ENCODE measurements around the gene RBPMS2. TPM values are rescaled to one million over a fixed set of nuclear protein-coding genes. Genes with fewer than 3 reads are reported as not detected.

Gene RBPMS2
- polyA plus RNA-seq, 2 of the 4 experiments (the other 2 are of a cell fraction): 3.0 to 8.7 TPM

DNA sequence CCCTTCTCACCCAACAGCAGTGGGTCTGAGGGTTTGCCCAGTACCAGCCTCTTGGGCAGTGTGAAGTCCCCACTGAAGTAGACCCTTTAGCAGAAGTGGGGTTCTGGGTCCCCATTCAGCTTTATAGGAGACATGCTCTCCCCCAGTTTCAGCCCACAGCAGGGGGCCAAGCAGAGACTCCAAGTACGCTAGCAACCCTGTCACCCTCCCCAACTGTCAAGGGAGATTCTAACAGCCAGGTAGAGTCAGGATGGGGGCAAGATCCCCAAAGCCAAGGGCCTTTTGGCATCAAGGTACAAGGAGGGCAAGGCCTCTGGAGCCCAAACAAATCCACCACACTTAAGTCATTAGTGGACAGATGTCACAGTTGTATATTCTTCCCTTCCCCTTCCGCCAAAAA is 1.8 kb downstream of the RBPMS2 start:
- H3K4me1 ChIP-seq: peaks cover 11% of the 10 kb centered on the region
- no peak overlapping the region for H3K4me3 ChIP-seq
- no peaks in the 10 kb centered on the region for H3K9me3 ChIP-seq
- no peak overlapping the region; the same call in 2 of the 3 replicates for H3K4me2 ChIP-seq
- TF ChIP-seq EHMT2 (IDR thresholded peaks at IDR 0.05; ENCODE audit: low read depth): no peak
- TF ChIP-seq POLR2A (IDR thresholded peaks at IDR 0.05; ENCODE audit: low read length): no peak
- no peak for TF ChIP-seq HDAC2 (IDR thresholded peaks at IDR 0.05)
- no peak for TF ChIP-seq CBX8 (IDR thresholded peaks at IDR 0.05)
- no peak for TF ChIP-seq NR3C1 (IDR thresholded peaks at IDR 0.05)
- no peak for TF ChIP-seq ZNF302 (CRISPR knock-in tag; IDR thresholded peaks at IDR 0.05)
- TF ChIP-seq RFX5 (IDR thresholded peaks at IDR 0.05): no peak
- no peak for TF ChIP-seq CHD4 (IDR thresholded peaks at IDR 0.05; ENCODE audit: borderline replicate concordance)
- TF ChIP-seq FOXS1 (CRISPR knock-in tag; IDR thresholded peaks at IDR 0.05): no peak
- TF ChIP-seq SMC3 (IDR thresholded peaks at IDR 0.05): no peak
- no peak for TF ChIP-seq FOSB (CRISPR knock-in tag; IDR thresholded peaks at IDR 0.05)
- no peak for TF ChIP-seq SREBF2 (IDR thresholded peaks at IDR 0.05)
- no peak for TF ChIP-seq NFE2L2 (conservative IDR thresholded peaks at IDR 0.05; ENCODE audit: low read length)
- TF ChIP-seq EP300 (IDR thresholded peaks at IDR 0.05): no peak
- ChIA-PET POLR2A (no interaction called here), CTCF (interaction anchor here (1.1 to 1.9 kb wide), 3 partner anchors 36 to 43 kb away, joined by 4 to 8 read pairs (median 8); no protein-coding TSS in a partner anchor)
- FAIRE-seq (no peak), ATAC-seq (no peak), DNase-seq (ENCODE audit: low read depth in 1 of 2, low spot score in 1 of 2) (no peak)
- H3K27ac ChIP-seq: no peak overlapping the region
- WGBS (ENCODE audit: missing lambda C conversion rate): 96% methylated on average over 2 of the region's 2 CpGs

DNA sequence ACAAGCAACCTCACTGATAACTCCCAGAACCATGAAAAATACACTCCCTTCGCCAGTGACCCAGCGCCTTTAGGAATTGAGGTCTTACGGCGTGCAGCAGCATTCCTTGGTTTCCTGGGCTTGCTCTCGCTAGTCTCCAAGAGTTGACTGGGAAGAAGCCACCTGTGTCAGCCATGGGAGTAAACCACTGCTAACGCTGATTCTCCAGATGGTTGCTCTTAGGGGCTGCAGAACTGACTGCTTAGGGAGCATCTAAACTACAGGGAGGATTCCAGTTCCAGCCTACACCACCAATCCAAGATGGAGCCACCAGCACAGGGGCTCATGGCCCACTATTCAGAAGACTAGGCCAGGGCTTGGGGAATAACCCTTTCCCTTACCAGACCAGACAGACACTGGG is 2.4 kb downstream of the RBPMS2 start:
- DNase-seq (ENCODE audit: low read depth in 1 of 2, low spot score in 1 of 2): no peak
- H3K4me1 ChIP-seq: peaks cover 11% of the 10 kb centered on the region
- H3K4me2 ChIP-seq: no peak overlapping the region
- ChIA-PET POLR2A (no interaction called here), CTCF (interaction anchor here (1.1 to 1.9 kb wide), 3 partner anchors 37 to 42 kb away, joined by 4 to 8 read pairs (median 8); no protein-coding TSS in a partner anchor)
- no peak for FAIRE-seq
- H3K27ac ChIP-seq: no peak overlapping the region
- H3K9me3 ChIP-seq: no peaks in the 10 kb centered on the region
- no peak for TF ChIP-seq HOXB5 (CRISPR knock-in tag; IDR thresholded peaks at IDR 0.05)
- TF ChIP-seq, protein P1, sequence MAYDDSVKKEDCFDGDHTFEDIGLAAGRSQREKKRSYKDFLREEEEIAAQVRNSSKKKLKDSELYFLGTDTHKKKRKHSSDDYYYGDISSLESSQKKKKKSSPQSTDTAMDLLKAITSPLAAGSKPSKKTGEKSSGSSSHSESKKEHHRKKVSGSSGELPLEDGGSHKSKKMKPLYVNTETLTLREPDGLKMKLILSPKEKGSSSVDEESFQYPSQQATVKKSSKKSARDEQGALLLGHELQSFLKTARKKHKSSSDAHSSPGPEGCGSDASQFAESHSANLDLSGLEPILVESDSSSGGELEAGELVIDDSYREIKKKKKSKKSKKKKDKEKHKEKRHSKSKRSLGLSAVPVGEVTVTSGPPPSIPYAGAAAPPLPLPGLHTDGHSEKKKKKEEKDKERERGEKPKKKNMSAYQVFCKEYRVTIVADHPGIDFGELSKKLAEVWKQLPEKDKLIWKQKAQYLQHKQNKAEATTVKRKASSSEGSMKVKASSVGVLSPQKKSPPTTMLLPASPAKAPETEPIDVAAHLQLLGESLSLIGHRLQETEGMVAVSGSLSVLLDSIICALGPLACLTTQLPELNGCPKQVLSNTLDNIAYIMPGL (CRISPR knock-in tag; IDR thresholded peaks at IDR 0.05; ENCODE audit: borderline replicate concordance): no peak
- TF ChIP-seq, protein P2, sequence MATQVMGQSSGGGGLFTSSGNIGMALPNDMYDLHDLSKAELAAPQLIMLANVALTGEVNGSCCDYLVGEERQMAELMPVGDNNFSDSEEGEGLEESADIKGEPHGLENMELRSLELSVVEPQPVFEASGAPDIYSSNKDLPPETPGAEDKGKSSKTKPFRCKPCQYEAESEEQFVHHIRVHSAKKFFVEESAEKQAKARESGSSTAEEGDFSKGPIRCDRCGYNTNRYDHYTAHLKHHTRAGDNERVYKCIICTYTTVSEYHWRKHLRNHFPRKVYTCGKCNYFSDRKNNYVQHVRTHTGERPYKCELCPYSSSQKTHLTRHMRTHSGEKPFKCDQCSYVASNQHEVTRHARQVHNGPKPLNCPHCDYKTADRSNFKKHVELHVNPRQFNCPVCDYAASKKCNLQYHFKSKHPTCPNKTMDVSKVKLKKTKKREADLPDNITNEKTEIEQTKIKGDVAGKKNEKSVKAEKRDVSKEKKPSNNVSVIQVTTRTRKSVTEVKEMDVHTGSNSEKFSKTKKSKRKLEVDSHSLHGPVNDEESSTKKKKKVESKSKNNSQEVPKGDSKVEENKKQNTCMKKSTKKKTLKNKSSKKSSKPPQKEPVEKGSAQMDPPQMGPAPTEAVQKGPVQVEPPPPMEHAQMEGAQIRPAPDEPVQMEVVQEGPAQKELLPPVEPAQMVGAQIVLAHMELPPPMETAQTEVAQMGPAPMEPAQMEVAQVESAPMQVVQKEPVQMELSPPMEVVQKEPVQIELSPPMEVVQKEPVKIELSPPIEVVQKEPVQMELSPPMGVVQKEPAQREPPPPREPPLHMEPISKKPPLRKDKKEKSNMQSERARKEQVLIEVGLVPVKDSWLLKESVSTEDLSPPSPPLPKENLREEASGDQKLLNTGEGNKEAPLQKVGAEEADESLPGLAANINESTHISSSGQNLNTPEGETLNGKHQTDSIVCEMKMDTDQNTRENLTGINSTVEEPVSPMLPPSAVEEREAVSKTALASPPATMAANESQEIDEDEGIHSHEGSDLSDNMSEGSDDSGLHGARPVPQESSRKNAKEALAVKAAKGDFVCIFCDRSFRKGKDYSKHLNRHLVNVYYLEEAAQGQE (IDR thresholded peaks at IDR 0.05): no peak
- no peak for TF ChIP-seq RNF2 (IDR thresholded peaks at IDR 0.05; ENCODE audit: borderline replicate concordance, low read depth)
- TF ChIP-seq ZSCAN20 (CRISPR knock-in tag; IDR thresholded peaks at IDR 0.05): no peak
- TF ChIP-seq, protein P3, sequence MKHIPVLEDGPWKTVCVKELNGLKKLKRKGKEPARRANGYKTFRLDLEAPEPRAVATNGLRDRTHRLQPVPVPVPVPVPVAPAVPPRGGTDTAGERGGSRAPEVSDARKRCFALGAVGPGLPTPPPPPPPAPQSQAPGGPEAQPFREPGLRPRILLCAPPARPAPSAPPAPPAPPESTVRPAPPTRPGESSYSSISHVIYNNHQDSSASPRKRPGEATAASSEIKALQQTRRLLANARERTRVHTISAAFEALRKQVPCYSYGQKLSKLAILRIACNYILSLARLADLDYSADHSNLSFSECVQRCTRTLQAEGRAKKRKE (CRISPR knock-in tag; IDR thresholded peaks at IDR 0.05; ENCODE audit: low read depth): no peak
- TF ChIP-seq ESRRA (IDR thresholded peaks at IDR 0.05; ENCODE audit: borderline replicate concordance, low read length): no peak
- TF ChIP-seq TFCP2L1 (CRISPR knock-in tag; IDR thresholded peaks at IDR 0.05): no peak
- TF ChIP-seq NFE2L2 (conservative IDR thresholded peaks at IDR 0.05; ENCODE audit: low read length): no peak
- no peak for TF ChIP-seq ZC3H11A (IDR thresholded peaks at IDR 0.05)
- TF ChIP-seq HOXB13 (CRISPR knock-in tag; IDR thresholded peaks at IDR 0.05; ENCODE audit: low read depth): no peak
- TF ChIP-seq CBX8 (IDR thresholded peaks at IDR 0.05): no peak
- no peak for ATAC-seq
- 94% methylated on average over 6 of the region's 6 CpGs for WGBS (ENCODE audit: missing lambda C conversion rate)
- H3K4me3 ChIP-seq: no peak overlapping the region
